Dedifferentiated amniotic fluid mesenchymal stem cell (primary cell): ENCODE results near the gene TKFC.
"Not testable (repeated sequence)": the region's sequence is repeated elsewhere in the genome, so short reads cannot be mapped to it uniquely, and the experiment has no call there.

Source experiments
- DNase-seq: peaks from one replicate; pipeline ENCODE4 v3.0.0-alpha.2; 2016; ENCODE audit errors: extremely low spot score

The TKFC gene

DNA sequence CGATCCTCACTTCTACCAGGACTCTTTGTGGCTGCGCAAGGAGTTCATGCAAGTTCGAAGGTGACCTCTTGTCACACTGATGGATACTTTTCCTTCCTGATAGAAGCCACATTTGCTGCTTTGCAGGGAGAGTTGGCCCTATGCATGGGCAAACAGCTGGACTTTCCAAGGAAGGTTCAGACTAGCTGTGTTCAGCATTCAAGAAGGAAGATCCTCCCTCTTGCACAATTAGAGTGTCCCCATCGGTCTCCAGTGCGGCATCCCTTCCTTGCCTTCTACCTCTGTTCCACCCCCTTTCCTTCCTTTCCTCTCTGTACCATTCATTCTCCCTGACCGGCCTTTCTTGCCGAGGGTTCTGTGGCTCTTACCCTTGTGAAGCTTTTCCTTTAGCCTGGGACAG lies 35.6 kb downstream of the TKFC start:
- no peak for DNase-seq

DNA sequence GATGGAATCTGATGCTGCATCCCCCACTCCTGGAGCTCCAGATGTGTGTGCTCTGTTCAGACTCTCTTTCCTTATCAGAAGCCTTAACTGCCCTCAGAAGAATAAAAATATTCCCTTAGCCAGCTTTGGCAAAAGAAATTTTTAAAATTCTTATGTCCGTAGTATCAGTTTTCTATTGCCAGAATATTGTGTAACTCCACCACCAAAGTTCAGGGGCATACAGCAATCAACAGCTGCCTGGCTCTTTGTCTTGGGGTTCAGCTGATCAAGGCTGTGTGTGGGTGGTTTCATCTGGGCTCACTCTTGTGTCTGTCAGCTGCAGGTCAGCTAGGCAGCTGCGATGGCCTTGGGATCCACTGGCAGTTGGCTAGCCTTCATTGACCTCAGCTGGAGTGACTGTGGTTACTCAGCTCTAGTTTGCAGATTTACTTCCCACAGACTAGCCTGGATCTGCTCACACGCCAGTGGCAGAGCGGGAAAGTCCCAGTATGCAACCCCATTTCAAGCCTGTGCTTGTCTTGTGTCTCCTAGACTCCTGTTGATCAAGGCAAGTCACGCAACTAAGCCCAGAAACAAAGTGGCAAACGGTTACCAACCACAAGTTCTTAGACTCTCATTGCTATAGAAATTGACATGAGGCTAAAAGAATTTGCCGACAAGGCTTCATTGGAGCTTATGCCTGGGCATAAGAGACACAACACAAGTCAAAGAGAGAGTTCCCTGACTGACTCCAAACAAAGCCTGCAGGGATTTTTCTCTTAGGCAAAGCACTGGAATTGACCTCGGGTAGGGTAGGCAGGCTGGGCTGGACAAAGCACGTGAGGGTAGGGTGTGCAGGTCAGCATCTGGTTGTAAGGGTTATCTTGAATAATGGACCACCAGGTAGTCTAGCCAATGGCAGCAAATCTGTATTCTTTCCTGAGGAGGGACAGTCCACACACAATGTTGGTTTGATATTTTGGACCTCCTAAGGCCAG lies 36.6 kb downstream of the TKFC start:
- no peak for DNase-seq

DNA sequence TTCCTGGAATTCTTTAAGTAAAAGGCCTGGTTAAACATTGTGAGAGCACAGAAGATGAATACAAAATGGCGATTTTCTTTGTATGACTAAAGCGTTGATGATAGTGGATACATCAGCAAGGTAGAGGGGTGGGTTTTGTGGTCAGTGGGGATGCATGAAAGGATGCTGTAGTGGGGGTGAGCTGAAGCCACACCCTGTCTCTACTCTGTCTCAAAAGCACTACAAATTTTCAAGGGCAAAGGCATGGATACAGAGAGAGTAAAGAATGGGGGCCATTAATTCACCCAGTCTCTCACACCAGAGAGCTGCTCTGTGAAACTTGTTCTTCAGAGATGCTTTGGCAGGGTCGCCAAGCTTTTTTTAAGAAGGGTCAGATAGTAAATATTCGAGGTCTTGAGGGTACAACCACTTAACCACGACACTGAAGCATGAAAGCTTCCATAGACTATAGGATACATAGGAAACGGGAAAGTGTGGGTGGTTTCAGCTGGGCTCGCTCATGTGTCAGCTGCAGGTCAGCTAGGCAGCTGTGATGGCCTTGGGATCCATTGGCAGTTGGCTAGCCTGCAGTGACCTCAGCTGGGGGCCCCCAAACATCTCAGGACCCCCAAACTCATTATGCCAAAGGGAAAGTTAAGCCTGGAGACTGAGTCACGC lies 37.4 kb downstream of the TKFC start:
- DNase-seq: no peak

DNA sequence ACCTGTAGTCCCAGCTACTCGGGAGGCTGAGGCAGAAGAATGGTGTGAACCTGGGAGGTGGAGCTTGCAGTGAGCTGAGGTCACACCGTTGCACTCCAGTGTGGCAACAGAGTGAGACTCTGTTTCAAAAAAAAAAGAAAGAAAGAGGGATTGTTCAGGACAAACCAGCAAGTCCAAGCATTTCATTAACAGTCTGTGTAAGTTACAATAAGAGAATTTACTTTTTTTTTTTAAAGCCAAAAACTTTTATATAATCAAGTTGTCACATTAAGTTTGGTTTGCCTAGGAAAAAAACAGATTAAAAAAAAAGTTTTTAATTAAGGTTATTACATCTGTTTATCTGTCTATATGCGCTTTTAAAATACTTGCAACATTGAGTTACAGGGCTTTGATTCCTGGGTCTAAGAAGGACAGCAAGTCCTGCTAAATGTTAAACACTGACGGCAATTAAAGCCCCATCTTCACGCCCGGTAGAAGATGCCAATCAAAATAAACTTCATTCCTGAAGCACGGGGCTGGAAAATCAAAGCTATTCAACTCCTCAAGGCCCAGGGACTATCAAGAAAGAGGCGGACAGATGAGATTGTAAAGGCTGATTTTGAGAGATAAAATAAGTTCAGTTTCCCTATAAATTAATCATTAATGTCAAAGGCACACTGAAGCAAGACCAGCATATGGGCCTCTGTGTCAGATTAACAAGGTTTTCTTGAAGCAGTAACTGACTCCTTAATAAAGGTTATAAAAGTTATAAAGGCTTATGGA lies 39.8 kb downstream of the TKFC start:
- DNase-seq: no peak

DNA sequence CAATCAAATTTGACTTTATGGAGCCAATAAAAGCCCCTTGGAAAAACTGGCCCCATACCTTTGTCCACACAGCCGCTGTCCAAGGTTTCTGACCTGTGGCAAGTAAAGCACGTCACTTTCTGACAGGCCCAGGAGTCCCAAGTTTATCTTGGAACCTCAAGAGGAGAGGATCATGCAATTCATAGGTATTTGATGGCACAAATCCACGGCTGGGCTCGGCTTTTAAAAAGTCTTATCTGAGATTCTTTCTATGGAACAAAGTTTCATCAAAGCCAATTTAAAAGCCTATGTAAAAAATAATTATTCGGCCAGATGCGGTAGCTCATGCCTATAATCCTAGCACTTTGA lies 42.7 kb downstream of the TKFC start:
- no peak for DNase-seq

DNA sequence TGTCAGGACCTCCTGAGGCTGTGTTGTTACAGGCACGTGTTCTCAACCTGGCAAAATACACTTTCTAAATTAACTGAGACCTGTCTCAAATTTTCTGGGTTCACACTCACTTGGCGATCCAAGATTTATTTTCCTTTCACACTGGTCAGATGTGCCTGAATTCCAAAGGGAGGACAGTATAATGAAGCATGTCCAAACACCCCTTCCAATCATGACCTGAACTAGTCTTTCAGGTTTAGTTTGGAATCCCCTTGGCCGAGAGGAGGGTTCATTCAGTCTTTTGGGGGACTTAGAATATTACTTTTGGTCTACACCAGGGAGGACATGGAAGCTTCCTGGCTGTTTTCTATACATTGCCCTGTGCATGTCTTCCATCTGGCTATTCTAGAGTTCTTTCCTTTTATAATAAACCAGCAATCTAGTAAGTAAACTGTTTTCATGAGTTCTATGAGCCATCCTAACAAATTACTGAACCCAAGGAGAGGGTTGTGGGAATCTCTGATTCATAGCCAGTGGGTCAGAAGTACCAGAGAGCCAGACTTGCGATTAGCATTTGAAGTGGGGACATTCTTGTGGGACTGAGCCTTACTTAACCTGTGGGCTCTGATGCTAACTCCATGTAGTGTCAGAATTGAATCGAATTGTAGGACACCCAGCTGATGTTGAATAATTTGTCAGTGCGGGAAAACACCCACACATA lies 44.6 kb downstream of the TKFC start:
- DNase-seq: no peak

DNA sequence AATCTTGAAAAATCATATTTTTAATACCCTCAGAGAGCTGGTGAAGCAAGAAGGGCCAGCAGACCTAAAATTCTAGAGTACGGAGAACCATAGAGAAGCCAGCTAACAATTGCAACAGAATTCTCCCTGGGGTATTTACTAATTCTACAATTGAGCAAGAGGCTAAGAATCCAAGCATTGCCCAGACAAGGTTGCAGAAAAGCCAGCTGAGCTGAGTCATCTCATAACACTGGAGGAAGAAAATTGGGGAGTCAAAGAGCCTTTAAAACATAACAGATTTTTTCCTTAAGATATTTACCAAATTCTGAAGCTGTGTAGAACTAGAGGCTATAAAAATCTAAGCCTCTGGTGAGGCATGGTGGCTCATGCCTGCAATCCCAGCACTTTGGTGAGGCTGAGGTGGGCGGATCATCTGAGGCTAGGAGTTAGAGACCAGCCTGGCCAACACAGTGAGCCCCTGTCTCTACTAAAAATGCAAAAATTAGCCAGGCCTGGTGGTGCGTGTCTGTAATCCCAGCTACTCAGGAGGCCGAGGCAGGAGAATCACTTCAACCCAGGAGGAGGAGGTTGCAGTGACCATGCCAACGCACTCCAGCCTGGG lies 45.8 kb downstream of the TKFC start:
- DNase-seq: peak; percentile 98

DNA sequence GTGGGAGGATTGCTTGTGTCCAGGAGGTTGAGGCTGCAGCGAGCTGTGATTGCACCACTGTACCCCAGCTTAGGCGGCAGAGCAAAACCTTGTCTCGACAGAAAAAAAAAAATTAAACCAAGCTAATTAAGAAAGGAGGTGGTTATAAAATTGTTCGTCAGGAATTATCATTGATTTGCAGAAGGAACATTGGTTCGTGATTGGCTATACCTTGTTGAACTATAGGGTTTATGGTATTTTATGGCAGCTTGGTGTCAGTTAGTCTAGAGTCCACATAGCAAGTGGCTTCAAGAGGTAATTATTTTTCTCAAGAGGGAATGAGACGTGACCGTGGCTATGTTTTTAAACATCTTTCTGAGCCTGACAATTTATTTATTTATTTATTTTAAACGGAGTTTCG lies 47.9 kb downstream of the TKFC start:
- no peak for DNase-seq

DNA sequence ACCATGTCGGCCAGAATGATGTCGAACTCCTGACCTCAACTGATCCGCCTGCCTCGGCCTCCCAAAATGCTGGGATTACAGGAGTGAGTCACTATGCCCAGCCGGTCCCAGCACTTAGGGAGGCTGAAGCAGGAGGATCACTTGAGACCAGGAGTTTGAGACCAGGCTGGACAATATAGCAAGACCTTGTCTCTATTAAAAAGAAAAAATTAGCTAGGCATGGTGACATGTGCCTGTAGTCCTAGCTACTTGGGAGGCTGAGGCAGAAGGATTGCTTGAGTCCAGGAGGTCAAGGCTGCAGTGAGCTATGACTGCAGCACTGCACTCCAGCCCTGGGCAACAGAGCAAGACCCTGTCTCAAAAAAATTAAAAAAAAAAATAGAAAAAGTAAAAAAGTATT lies 50.8 kb downstream of the TKFC start:
- not testable (repeated sequence) for DNase-seq

DNA sequence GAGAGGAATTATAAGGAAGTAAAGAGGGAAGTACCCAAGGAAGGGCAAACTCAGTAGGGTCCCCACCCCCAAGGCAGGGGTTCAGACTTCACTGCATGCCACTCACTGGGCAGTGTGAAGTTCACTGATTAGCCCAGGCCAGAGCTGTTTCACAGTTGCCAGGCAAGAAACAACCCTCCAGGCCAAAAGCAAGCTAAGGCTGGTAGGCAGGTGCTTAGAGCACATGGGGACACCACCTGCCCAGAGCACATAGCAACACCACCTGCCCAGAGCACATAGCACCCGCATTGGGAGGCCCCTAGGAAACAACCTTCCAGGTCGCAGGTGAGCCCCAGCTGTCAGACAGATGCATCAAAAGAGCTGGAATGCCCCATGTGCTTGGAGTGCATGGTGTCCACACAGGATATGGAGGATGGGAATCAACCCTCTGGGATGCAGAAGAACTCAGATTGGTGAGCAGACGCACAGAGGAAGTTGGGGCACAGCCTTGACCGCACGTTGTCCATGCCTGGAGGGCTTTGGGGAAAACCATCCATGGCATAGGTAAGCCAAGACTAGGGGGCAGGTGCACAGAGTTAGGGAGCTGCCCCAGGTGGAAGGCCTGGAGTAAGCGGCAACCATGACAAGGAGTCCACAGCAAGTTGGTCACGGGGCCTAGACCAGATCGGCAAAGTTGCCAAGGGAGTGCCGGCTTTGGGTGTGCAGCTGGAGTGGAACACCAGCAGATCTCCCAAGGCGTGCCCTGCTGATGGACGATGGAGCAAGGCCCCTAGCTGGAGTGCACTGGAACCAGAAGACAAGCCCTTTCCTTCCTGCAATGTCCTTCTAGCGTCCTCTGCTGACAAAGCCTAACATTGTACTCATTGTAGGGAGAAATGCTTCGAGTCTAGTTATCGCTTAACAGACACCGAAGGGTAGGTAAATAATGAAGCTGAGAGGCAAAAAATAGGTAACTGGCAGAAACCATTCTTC lies 51.5 kb downstream of the TKFC start:
- no peak for DNase-seq

DNA sequence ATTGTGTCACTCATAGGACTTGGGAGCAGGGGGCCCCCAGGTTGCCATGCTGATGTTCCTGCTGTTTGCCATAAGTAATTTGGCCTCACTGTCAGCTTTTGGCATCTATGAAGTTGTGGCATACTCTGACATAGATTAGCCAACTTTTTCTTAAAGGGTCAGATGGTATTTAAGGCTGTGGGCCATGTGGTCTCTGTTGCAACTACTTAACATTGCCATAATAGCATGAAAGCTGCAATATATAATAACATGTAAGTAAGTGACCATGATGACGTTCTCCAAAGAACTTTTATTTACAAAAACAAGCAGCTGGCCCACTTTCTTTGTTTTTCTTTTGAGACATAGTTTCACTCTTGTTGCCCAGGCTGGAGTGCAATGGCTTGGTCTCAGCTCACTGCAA lies 57.1 kb downstream of the TKFC start:
- no peak for DNase-seq

DNA sequence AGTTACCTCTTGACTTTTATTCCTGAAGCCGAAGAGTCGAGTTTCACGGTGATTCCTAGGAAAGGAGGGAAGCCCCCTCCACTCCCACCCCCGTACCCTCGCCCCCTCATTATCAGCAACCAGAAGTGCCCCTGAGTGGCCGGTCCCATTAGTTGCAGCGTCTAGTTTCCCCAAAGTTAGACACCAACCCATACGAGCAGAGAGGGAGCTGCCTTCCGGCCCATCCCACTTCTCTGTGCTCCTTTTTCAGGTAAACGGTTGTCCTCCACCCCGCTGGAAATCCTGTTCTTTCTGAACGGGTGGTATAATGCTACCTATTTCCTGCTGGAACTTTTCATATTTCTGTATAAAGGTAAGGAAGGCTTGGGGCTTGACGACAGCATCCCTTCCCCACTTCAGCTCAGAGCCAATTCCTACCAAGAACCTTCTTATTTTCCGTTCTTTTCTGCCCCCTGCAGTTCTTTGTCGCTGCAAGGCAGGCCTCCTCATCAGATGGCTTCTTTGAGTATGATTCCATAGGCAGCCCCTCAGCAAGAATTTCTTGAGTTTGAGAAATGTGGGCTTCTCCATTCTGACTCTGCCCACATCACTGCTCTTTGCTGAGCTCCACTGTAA lies 60.1 kb downstream of the TKFC start:
- no peak for DNase-seq
